Memory B cell (primary cell): Measurements from ENCODE around the gene IL24.

Source experiments
- ATAC-seq: fragments of 150-1000 bp; cut with Tn5 transposase; 2 replicates; pipeline ENCODE4 v1.10.0; 2021; ENCODE audit warnings: low read depth, mild to moderate bottlenecking, moderate library complexity
- DNase-seq, 2 donors: peaks; one replicate each; pipeline ENCODE4 v3.0.0; 2022; ENCODE audit warnings: low spot score in 2 of 2
- H3K27ac Mint-ChIP-seq: one replicate; pipeline ENCODE4 v1.8.0; 2022; ENCODE audit warnings: mild to moderate bottlenecking, moderate library complexity, mixed read lengths
- H3K27me3 Mint-ChIP-seq: one replicate; pipeline ENCODE4 v1.8.0; 2022; ENCODE audit warnings: mixed read lengths
- H3K36me3 Mint-ChIP-seq: one replicate; pipeline ENCODE4 v1.8.0; 2022; ENCODE audit warnings: mild to moderate bottlenecking, mixed read lengths
- H3K4me1 Mint-ChIP-seq: one replicate; pipeline ENCODE4 v1.8.0; 2022; ENCODE audit warnings: mixed read lengths
- H3K4me3 Mint-ChIP-seq: one replicate; pipeline ENCODE4 v1.8.0; 2022; ENCODE audit warnings: mild to moderate bottlenecking, moderate library complexity, mixed read lengths
- H3K9me3 Mint-ChIP-seq: one replicate; pipeline ENCODE4 v1.8.0; 2022; ENCODE audit warnings: mixed read lengths

IL24 gene

GRCh38 chr1:206952171-206952570 lies 54.9 kb downstream of the IL24 start:
- Mint-ChIP-seq H3K4me1 (peaks cover 16% of the 10 kb centered on the region), H3K36me3 (peaks cover 4% of the 10 kb centered on the region), H3K27me3 (peaks cover 2% of the 10 kb centered on the region), H3K27ac (no peak overlapping the region), H3K4me3 (no peak overlapping the region), H3K9me3 (no peaks in the 10 kb centered on the region)
- no peak for DNase-seq
- ATAC-seq: no peak

DNA sequence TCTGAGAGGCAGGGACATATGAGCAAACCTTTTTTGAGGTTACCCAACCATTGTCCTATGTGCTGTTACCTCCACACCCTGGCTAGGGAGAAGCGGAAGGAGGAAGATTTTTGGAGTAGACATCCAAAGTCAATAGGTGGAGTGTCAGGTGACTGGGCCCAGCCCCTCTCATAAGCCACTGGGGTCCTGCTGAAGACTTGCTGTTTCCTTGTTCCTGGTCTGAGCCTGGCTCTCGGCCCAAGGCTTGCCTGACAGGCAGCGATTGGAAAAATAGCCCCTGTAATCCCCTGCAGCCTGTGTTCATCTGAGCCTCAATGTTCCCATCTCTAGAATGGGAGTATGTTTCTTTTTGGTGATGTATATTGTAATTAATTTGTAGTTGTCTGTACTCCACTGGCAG lies 55.9 kb downstream of the IL24 start:
- Mint-ChIP-seq H3K9me3 (no peaks in the 10 kb centered on the region), H3K36me3 (peaks cover 4% of the 10 kb centered on the region), H3K4me3 (no peak overlapping the region), H3K27me3 (peaks cover 2% of the 10 kb centered on the region), H3K4me1 (peaks cover 16% of the 10 kb centered on the region), H3K27ac (no peak overlapping the region)
- ATAC-seq: no peak
- no peak for DNase-seq

- Mint-ChIP-seq H3K9me3 (no peaks in the 10 kb centered on the region), H3K36me3 (peaks cover 4% of the 10 kb centered on the region), H3K27me3 (peaks cover 2% of the 10 kb centered on the region), H3K27ac (no peak overlapping the region), H3K4me1 (peaks cover 16% of the 10 kb centered on the region), H3K4me3 (no peak overlapping the region)
- ATAC-seq: no peak
- no peak for DNase-seq
Observed at GRCh38 chr1:206953626-206954025, 56.4 kb downstream of the IL24 start.
